Activated T-cell treated with anti-CD3 and anti-CD28 coated beads for 24 hours (primary cell): Measurements from ENCODE around the gene EPHA2.
"Not testable (repeated sequence)": the region's sequence is repeated elsewhere in the genome, so short reads cannot be mapped to it uniquely, and the experiment has no call there.

Experiments
- DNase-seq: peaks from one replicate; pipeline ENCODE4 v3.0.0-alpha.2; 2020; ENCODE audit warnings: low read depth

Gene EPHA2

GRCh38 chr1:16183765-16184556 lies 28.1 kb upstream of the EPHA2 start:
- DNase-seq, result no peak

- DNase-seq, result no peak
Measured at GRCh38 chr1:16183179-16183578, 27.3 kb upstream of the EPHA2 start.

- no peak for DNase-seq
Measured at GRCh38 chr1:16181887-16182719, 26.2 kb upstream of the EPHA2 start.

GRCh38 chr1:16180291-16180824 lies 24.5 kb upstream of the EPHA2 start:
- no peak for DNase-seq

GRCh38 chr1:16178596-16179497 lies 23.0 kb upstream of the EPHA2 start:
- no peak for DNase-seq

GRCh38 chr1:16177306-16177705 lies 21.4 kb upstream of the EPHA2 start:
- DNase-seq, result no peak

GRCh38 chr1:16176653-16177052 lies 20.8 kb upstream of the EPHA2 start:
- no peak for DNase-seq

GRCh38 chr1:16175610-16176553 lies 20.0 kb upstream of the EPHA2 start:
- no peak for DNase-seq

- no peak for DNase-seq
Measured at GRCh38 chr1:16174886-16175598, 19.2 kb upstream of the EPHA2 start.

- DNase-seq, result no peak
Measured at GRCh38 chr1:16174261-16174868, 18.5 kb upstream of the EPHA2 start.

GRCh38 chr1:16173447-16174260 lies 17.8 kb upstream of the EPHA2 start:
- DNase-seq, result no peak

- DNase-seq, result no peak
Measured at GRCh38 chr1:16172964-16173446, 17.1 kb upstream of the EPHA2 start.

- DNase-seq, result no peak
Measured at GRCh38 chr1:16172218-16172830, 16.5 kb upstream of the EPHA2 start.

- DNase-seq, result no peak
Measured at GRCh38 chr1:16171314-16172151, 15.7 kb upstream of the EPHA2 start.

- no peak for DNase-seq
Measured at GRCh38 chr1:16170283-16170673, 14.4 kb upstream of the EPHA2 start.

GRCh38 chr1:16168622-16169360 lies 12.9 kb upstream of the EPHA2 start:
- DNase-seq, result no peak

GRCh38 chr1:16168144-16168495 lies 12.3 kb upstream of the EPHA2 start:
- not testable (repeated sequence) for DNase-seq
